Measurements from ENCODE around the gene TMPRSS7.
"Not testable (repeated sequence)": the region's sequence is repeated elsewhere in the genome, so short reads cannot be mapped to it uniquely, and the experiment has no call there.

DNA sequence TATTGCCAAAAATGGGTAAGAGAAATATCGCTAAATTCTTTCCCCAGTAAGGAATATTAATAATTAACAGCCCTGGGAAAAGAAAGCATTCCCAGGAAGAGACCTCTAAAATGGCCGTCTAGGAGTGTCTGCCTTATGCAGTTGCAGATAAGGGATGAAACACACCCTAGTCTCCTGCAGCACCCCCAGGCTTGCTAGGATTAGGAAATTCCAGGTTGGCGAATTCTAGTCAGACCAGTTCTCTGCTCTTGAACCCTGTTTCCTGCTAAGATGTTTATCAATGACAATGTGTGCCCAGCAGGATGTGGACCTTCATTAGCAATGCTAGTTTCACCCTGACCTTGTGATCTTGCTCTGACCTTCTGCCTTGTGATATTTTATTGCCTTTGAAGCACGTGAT, 2.7 kb downstream of the TMPRSS7 start:
- TF ChIP-seq CTCF (IDR thresholded peaks at IDR 0.05; ENCODE audit: poor library complexity, severe bottlenecking); EP300 (conservative IDR thresholded peaks at IDR 0.05; ENCODE audit: poor library complexity, severe bottlenecking); RAD21 (conservative IDR thresholded peaks at IDR 0.05); EZH2 (IDR thresholded peaks at IDR 0.05; ENCODE audit: borderline replicate concordance, insufficient read depth, low read length, poor library complexity, severe bottlenecking); REST (IDR thresholded peaks at IDR 0.05; ENCODE audit: borderline replicate concordance); POLR2AphosphoS5 (IDR thresholded peaks at IDR 0.05): not testable (repeated sequence)
